ENCODE measurements around the gene MYO16. TPM values are rescaled to one million over a fixed set of nuclear protein-coding genes. Genes with fewer than 3 reads are reported as not detected.

Gene MYO16
- total and polyA plus RNA-seq, 7 donors: 0.01 to 0.46 (median 0.30) TPM

GRCh38 chr13:108743522-108743921 lies 114.1 kb downstream of the MYO16 start:
- H3K27ac ChIP-seq: no peak overlapping the region
- ATAC-seq (no peak), DNase-seq (no peak)
- H3K4me1 ChIP-seq: no peaks in the 10 kb centered on the region
- no peaks in the 10 kb centered on the region for H3K36me3 ChIP-seq (ENCODE audit: insufficient read depth in 1 of 2, low read depth in 1 of 2)
- no peaks in the 10 kb centered on the region for H3K9me3 ChIP-seq
- 67 to 78% (median 69%) methylated on average over 4 of the region's 4 CpGs for whole genome bisulfite sequencing, 3 donors
- no peaks in the 10 kb centered on the region for H3K27me3 ChIP-seq (ENCODE audit: insufficient read depth in 3 of 3, low read length in 2 of 3)
- intact Hi-C loops (cut with DNase I): no loop called here
- H3K4me3 ChIP-seq: no peak overlapping the region
- TF ChIP-seq CTCF (IDR thresholded peaks at IDR 0.05): no peak

- intact Hi-C loops (cut with DNase I): no loop called here
- H3K9me3 ChIP-seq: no peaks in the 10 kb centered on the region
- H3K4me3 ChIP-seq: no peak overlapping the region
- WGBS, 3 donors: 51 to 66% (median 65%) methylated on average over 1 of the region's 1 CpG
- no peak overlapping the region for H3K27ac ChIP-seq
- H3K27me3 ChIP-seq (ENCODE audit: insufficient read depth in 3 of 3, low read length in 2 of 3): no peaks in the 10 kb centered on the region
- no peak for ATAC-seq
- no peak for TF ChIP-seq CTCF (IDR thresholded peaks at IDR 0.05)
- H3K4me1 ChIP-seq: no peaks in the 10 kb centered on the region
- DNase-seq: no peak
- H3K36me3 ChIP-seq (ENCODE audit: insufficient read depth in 1 of 2, low read depth in 1 of 2): no peaks in the 10 kb centered on the region
These were observed 118.4 kb downstream of the MYO16 start for GRCh38 chr13:108747843-108748242.

- H3K9me3 ChIP-seq: no peaks in the 10 kb centered on the region
- no peaks in the 10 kb centered on the region for H3K4me1 ChIP-seq
- H3K27me3 ChIP-seq (ENCODE audit: insufficient read depth in 3 of 3, low read length in 2 of 3): no peaks in the 10 kb centered on the region
- no peaks in the 10 kb centered on the region for H3K36me3 ChIP-seq (ENCODE audit: insufficient read depth in 1 of 2, low read depth in 1 of 2)
- H3K27ac ChIP-seq: no peak overlapping the region
- intact Hi-C loops (cut with DNase I): no loop called here
- 51 to 67% (median 52%) methylated on average over 4 of the region's 4 CpGs for WGBS, 3 donors
- no peak overlapping the region for H3K4me3 ChIP-seq
- no peak for DNase-seq
- no peak for ATAC-seq
- TF ChIP-seq CTCF (IDR thresholded peaks at IDR 0.05): no peak
These were observed 122.9 kb downstream of the MYO16 start for GRCh38 chr13:108752276-108752675.

GRCh38 chr13:108755083-108755482 lies 125.7 kb downstream of the MYO16 start:
- DNase-seq: no peak
- H3K36me3 ChIP-seq (ENCODE audit: insufficient read depth in 1 of 2, low read depth in 1 of 2): no peaks in the 10 kb centered on the region
- H3K27ac ChIP-seq: no peak overlapping the region
- no peaks in the 10 kb centered on the region for H3K4me1 ChIP-seq
- intact Hi-C loops (cut with DNase I): no loop called here
- H3K27me3 ChIP-seq (ENCODE audit: insufficient read depth in 3 of 3, low read length in 2 of 3): no peaks in the 10 kb centered on the region
- no peak for TF ChIP-seq CTCF (IDR thresholded peaks at IDR 0.05)
- no peaks in the 10 kb centered on the region for H3K9me3 ChIP-seq
- no peak for ATAC-seq
- no peak overlapping the region for H3K4me3 ChIP-seq

GRCh38 chr13:108760129-108760528 lies 130.7 kb downstream of the MYO16 start:
- DNase-seq (no peak), ATAC-seq (no peak)
- H3K36me3 ChIP-seq (ENCODE audit: insufficient read depth in 1 of 2, low read depth in 1 of 2): no peaks in the 10 kb centered on the region
- no peak overlapping the region for H3K27ac ChIP-seq
- no peak for TF ChIP-seq CTCF (IDR thresholded peaks at IDR 0.05)
- H3K4me1 ChIP-seq: no peaks in the 10 kb centered on the region
- intact Hi-C loops (cut with DNase I): no loop called here
- 89 to 96% (median 94%) methylated on average over 1 of the region's 1 CpG for WGBS, 3 donors
- H3K9me3 ChIP-seq: no peaks in the 10 kb centered on the region
- no peaks in the 10 kb centered on the region for H3K27me3 ChIP-seq (ENCODE audit: insufficient read depth in 3 of 3, low read length in 2 of 3)
- H3K4me3 ChIP-seq: no peak overlapping the region

All from psoas muscle (tissue), 8 donors.